Measurements from ENCODE around the gene SPPL2B.

The SPPL2B gene

DNA sequence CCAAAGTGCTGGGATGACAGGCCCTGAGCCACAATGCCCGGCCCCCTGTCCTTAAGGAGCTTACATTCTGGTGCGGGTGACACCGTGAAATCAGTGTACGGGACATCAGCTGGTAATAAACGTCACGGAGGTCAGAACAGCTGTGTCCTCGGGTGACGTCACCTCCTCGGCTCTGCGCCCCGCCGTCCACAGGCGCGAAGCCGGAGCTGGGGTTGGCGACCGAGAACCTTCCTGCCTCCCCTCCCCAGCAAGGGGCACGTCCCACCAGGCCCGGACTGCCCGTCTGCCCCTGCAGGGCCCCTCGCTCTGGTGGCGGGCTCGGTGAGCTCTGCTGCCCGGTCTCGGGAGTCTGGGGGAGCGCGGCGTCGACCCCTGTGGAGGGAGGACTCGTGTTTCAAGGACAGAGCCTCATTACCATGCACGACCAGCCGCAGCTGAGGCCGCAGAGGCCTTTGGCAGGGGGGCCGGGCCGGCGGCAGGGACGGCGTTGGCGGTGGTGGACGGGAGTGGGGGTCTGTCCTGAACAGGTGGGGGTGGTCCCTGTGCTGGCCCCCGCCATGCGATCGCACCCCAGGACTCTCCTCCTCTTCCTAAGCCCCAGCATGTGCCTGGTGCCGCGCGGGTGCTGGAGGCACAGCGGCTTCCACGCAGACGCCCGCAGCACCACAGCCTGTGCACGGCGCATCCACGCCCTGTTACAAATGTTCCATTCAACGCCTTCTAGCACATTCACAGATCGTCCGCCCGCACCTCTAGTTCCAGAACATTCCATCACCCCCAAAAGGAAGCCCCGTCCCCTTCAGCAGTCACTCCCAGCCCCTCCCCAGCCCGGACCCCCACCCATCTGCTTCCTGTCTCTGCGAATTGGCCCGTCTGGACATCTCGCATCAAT is 25.9 kb upstream of the SPPL2B start:
- no peak for DNase-seq

DNA sequence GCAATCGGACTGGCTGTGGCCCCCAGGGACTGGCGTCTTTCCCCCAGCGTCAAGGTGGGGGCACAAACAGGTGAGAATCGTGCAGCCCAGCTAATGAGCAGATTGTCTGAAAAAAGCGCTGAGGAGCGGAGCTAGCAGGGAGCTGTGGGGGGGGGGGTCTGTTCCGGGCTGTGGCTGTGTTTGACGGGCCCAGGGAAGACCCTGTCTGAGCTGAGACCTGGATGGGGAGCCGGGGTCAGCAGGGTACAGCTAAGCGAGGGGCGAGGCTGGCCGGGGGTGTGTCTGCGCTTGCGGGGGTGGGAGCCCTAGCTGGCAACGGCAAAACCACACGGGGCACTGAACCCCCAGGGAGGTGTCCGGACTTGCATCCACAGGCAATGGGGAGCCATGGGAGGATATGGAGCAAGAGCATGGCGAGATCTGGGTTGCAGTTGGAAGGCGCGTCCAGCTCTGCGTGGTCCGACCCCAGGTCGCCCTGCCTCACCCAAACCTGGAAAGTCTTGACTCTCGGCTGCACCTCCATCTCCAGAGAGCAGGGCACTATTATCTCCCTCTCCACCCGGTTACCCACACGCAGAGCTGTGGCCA is 25.2 kb upstream of the SPPL2B start:
- DNase-seq, result no peak

DNA sequence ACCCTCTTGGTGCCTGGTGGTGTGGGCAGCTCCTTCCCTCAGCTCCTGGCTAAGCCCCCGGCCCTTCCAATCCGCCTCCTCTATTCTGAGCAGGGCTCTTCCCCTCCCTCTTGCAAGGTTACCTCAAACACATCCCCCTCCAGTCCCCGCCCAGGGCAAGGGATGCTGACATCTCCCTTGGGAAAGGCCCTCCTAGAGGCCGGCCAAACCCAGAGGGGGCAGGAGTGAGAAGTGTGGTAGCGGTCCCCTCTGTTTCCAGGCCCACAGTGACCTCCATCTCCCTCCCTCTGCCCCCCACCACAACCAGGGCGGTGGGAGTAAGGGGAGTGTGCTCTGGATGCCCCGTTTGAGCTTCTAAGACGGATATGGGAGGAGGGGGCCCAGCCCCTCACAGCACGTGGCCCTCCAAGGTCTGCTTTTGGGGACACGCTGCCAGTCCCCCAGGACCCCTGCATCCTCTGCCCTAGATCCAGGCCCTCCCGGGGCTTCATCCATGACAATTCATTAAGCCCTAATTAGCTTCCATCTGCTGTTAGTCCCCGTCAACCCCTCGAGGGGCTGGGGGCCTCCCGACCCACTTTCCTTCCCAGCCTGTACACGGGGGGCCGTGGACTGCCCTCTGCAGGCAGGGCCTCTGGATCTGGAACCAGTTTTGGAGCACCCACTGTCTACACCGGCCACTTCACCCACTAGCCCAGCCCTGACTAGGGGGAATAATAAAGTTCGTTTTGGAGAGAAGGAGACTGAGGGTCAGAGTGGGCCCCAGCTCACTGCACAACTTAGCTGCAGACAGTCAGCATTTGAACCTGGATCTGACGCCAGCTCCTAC is 22.8 kb upstream of the SPPL2B start:
- DNase-seq, result no peak

DNA sequence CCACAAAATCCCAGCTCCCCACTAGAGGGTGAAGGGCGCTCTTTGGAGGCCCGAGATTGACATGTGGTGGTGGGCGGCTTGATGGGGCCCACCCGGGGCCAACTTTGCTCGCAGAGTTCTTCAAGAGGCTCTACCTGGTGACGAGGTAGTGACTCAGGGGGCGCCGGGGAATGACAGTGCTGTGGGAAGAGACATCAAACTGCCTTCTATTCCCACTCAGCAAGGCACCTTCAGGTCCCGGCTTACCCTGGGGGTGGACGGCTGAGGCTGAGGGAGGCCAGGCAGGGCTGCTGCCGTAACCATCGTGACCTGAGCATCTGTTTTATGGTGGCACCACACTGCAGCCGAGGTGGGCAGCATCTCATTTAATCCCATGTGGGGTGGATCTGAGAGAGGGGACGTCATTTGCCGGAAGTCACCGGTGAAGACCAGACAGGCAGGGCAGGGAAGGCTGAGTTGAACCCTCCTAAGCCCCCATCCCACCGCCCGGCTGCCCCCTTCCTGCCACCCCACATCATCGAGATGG is 22.1 kb upstream of the SPPL2B start:
- DNase-seq, result no peak

DNA sequence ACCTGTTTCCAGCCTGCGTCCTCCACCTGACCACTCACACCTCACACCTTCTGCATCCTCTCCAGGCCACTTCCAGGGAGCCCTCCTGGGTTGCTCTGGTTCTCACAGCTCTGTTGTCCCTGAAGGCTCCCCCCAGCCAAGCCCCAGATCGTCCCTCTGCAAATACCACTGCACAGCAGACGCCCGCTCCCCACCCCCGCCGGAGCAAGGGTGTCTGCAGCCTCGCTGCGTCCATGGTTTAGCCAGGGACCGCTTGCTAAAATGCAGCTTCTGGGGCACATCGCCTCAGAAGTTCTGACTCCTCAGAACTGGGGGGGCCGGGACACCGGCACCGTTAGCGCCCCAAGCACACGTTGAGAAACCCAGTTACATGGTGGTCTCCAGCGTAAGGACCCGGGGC is 21.5 kb upstream of the SPPL2B start:
- DNase-seq, result no peak

DNA sequence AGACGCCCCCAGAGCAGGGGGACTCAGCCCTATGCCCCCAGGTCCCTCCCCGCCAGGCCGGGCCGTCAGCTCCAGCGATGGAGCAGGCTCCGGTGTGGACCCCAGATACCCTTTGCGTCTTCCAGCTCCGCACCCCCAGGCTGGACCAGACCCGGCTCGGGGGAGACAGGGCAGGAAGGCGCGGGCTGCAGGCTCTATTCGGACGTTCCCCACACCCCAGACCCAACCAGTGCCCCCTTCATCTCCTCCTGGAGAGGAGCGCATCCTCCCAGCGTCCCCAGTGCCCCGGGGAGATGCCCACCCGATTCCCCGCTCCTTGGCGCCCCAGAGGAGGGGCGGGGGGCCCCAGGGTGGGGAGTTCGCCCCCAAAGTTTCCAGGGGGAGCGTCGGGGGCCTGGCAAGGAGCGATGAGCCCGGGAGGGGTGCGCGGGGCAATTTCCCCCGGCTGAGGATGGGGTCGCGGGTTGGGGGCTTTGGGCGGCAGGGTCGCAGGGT is 20.9 kb upstream of the SPPL2B start:
- DNase-seq, result no peak

DNA sequence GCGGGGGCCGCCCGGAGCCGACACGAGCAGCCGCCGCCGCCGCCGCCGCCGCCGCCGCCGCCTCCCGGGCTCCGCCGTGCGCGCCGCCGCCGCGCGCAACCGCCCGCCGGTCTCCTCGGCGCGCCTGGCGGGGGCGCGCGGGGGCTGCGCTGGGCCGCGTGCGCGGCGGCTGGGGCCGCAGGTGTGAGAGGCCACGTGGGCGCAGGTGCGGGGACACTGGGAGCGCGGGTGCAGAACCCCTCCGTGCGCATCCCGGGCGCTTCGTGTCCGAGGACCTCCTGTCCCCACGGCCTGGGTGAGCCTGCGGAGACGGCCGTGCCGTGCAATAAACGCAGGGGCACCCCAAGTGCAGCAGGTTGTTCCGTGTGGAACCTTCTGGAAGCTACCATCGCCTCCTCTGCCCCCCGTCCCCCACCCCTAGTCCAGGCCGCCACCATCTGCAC is 20.3 kb upstream of the SPPL2B start, which contains the start of gene LINGO3:
TSS of gene LINGO3 (minus strand) at position 41 of the 443 bp plus-strand sequence. CDS start 16,378 bp downstream, outside the sequence.
- DNase-seq, result peak; percentile 75

DNA sequence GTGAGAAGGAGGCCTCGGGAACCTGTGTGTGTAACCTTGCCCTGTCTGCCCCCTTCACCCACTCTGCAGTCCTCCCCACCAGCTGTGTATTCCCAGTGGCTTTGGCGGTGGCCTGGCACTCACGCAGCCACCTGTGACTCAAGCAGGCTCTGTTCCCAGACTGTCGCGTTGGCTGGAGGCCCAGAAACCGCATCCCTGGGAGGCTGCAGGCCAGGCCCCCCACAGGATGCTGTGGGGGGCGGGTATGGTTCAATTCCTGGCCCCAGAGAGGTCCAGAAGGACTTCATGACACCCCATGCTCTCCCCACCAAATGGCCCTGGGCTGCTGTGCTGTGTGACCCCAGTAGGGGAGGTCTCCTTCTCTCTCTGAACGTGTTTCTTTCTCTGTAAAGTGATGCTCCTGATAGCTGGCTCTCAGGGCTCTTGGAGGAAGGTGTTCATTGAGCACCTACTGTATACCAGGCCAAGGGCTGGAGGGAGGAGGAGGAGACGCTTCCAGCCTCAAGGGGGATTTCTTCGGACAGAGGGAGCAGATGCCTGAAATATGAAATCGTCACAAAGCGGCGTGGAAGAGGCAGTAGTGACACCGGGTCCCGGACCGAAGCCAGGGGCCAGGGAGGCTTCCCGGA is 18.6 kb upstream of the SPPL2B start:
- DNase-seq, result peak; percentile 77

DNA sequence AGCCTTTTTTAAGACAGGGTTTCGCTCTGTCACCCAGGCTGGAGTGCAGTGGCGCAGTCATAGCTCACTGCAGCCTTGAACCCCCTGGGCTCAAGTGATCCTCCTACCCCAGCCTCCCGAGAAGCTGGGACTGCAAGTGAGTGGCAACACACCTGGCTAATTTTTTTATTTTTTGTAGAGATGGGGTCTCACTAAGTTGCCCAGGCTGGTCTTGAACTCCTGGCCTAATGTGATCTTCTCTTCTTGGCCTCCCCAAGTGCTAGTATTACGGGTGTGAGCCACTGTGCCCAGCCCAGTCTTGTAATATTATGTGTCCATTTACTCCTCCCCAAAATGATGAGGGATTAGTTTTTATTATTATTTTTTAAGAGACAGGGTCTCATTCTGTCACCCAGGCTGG is 17.4 kb upstream of the SPPL2B start:
- DNase-seq, result no peak

DNA sequence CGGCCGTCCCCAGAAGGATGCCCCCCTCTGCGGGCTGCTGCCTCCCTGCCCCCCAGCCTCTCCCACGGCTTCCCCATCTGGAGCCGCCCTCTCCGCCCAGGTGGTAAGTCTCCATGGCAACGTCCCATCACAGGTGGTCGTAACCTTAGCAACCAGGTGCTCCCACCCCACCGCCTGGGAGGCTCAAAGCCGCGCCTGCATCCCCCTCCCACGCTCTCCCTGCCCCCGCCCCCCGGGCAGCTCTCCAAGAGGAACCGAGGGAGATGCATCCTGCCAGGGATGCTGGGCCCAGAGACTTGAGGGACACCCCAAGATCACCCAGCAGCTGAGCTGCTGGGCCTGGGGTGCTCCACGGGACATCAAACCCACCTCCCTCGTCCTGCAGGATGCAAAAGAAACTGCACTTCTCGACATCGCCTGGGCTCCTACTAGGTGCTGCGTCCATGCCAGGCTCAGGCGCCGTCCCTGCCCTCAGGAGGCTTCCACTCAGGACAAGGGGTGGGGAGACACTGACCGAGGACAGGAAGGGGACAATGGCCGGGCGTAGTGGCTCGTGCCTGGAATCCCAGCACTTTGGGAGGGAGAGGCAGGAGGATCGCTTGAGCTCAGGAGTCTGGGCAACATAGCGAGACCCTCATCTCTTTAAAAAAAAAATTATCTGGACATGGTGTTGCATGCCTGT is 15.5 kb upstream of the SPPL2B start:
- no peak for DNase-seq

DNA sequence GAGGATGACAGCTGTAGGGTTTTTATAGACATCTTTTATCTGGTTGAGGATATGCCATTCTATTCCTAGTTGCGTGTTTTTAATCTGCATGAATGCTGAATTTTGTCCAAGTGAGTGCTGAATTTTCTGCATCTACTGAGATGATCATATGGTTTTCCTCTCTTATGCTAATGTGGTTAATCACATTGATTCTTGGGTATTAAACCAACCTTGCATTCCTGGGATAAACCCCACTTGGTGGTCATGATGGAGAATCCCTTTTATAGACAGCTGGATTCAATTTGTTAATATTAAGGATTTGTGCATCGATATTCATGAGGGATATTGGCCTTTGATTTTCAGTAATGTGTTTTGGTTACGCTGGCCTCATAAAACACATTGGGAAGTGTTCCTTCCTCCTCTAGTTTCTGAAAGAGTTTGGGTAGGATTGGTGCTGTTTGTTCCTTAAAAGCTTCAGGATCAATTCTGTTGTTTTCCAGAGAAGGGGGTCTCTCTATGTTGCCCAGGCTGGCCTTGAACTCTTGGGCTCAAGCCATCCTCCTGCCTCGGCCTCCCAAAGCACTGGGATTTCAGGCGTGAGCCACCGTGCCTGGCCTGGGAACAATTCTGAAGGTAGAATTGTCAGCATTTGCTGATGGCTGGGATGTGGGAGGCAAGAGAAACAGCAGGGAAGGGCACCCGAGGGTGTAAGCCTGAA is 13.2 kb upstream of the SPPL2B start:
- DNase-seq, result no peak

DNA sequence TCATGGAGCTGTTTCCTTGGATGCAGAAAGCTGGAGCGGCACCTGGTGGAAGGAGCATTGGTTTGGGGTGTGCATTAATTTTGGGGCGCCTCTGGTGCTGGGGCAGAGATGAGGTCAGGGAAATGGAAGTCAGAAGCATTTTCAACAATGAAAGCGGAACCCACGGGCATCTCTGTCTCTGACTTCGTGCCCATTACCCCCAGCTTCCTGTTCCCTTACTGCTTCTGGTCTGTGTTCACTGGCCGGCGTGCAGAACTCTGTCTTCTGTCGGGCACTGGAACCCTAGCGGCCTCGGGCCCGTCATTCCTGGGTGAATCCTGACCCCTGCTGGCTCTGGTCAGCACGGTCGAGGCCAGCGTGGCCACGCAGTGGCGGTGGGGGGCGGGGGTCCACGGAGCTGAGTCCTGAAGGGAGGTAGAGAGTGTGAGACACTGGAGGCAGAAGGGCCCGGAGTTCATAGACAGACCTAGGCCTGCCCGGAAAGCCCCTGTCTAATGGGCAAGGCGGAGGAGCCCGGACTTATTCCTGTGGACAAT is 12.6 kb upstream of the SPPL2B start:
- DNase-seq, result peak; percentile 80

DNA sequence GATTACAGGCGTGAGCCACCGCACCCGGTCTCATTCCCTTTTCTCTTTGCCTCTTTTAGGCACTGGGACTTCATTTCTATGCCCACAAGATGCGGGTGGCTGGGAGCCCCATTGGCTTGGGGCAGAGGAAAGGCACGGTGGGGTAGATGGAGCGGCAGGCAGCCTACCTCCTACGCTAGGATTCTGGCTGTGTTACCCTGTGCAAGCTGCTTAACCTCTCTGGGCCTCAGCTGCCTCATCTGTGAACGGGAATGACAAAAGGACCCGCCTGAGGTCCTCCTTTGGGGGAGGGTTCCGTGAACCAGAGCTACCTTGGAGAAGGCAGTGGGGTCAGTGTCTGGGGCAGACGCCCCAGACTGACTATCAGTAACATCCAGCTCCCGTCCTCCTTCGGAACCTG is 11.2 kb upstream of the SPPL2B start:
- no peak for DNase-seq

DNA sequence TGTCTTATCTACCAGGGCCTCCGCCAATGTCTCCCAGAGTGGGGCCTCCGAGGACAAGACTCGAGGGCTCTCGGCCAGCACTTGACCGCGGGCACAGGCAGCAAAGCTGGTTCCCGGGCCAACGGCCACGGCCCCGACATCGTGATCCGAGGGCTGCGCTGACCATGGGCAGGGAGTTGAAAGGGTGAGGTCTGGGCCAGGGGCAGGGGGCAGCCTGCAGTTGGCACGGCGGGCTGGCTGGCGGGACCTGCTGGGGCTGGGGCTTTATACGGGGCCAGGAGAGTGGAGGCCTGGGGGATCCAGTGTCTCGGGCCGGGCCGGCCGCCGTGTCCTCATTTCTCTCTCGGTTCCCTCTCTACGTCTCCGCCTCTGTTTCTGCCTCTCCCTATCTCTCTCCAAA is 10.7 kb upstream of the SPPL2B start:
- DNase-seq, result no peak

DNA sequence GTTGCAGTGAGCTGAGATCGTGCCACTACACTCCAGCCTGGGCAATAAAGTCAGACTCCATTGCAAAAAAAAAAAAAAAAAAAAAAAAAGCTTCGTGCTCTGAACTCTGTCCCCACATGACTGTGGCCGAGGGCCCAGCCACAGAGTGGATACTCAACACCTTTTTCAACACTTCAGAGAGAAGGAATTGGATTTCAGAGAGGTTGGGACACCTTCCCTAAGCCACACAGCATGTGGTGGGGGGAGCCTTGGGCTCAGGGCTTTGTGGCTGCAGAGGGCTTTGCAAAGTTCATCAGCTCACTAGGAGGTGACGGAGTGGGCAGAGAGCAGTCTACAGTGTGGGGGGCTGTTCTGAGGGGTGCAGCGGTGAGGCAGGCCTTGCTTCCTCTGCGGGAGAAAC is 9.6 kb upstream of the SPPL2B start:
- no peak for DNase-seq

DNA sequence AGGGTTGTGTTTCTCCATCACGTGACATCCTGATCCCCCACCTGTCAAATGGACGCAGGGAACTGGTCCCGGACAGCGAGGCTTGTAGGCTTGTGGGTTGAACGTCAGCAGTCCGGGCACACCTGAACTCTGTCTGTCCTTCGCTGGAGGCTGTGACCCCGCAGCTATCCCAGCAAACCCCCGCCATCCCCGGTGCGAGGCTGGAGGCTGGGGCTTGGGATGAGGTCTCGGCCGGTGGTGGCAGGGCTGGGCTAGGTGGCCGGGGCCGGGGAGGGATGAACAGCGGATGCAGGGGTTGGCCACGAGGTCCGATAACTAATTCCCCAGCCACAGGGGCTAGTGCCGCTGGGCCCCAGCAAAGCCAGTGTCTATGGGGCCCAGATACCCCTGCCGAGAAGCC is 8.9 kb upstream of the SPPL2B start:
- no peak for DNase-seq

DNA sequence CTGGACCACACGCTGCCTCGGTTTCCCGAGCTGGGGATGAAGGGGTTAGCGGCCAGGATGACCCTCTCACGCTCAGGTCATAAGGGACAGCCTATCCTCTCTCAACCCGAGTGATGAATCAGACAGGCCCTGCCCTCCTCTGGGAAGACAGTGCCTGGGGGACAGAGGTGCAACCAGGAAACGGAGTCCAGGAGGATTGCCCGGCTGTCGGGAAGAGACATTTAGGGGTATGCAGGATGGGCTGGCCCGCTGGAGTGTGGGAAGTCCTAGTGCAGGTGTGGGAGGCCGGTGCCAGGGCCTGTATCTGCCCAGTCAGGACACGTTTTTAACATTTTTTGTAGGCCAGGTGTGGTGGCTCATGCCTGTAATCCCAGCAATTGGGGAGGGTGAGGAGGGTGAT is 8.4 kb upstream of the SPPL2B start:
- no peak for DNase-seq

DNA sequence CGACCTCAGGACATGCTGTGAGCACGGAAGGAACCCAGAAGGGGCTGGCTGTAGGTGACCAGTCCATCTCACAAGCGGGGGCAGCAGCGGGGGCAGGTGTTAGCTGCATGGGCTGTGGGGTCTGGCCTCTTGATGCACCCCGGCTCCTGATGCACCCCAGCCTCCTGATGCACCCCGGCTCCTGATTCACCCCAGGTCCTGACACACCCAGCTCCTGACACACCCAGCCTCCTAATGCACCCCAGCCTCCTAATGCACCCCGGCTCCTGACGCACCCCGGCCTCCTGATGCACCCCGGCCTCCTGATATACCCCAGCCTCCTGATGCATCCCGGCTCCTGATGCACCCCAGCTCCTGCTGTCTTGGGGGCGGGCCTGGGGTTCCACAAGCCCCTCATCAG is 7.5 kb upstream of the SPPL2B start:
- no peak for DNase-seq

DNA sequence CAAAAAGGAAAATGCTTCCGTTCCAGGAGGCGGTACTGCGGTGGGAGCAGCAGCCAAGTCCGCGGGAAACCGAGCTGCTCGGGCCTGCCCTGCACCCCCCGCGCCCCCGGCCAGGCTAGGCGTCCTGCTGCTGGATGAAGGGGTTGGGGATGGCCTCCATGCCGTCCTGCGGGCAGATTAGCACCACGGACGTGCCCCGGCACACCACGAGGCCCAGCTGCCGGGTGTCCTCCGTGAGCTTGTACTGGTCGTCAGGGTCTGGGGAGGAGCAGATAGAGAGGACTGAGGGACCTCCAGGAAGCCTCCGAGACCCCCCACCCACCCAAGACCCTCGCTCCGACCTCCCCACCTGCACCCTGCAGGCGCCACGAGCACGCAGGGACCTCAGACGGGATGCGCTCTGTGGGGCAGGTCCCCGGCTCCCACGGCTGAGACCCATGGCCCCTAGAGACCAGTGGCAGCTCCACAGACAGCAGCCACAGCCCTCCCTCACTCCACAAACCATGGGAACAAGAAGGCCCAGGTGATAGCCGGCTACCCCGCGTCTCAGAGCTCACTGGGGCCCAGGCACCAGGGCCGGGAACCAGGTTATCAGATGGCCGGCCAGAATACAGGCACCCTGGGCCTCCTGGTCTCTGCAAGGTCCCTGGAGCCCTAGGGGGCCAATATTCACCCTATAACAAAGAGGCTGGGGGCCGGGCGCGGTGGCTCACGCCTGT is 6.8 kb upstream of the SPPL2B start:
- no peak for DNase-seq

DNA sequence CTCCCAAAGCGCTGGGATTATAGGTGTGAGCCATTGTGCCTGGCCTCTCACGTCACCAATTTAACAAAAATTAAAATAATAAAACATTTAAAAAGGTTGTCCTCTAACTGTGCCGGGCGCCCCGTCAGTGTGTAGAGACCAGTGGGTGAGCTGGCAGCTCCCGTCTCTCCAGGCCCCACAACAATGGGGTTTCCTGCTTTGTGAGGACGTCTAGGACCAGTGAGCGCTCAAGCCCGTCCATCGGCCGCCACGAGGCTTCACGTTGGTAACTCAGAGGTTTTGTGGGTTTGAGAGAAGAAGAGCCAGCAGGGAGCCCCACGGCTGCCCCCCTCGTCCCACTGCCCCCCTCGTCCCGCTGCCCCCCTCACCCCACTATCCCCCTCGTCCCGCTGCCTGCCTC is 4.8 kb upstream of the SPPL2B start:
- DNase-seq, result no peak

Data from RPMI8226 (cell line).